Type B pancreatic cell (in vitro differentiated cells): ENCODE data around the gene RIMS1. TPM values are rescaled to one million over a fixed set of nuclear protein-coding genes. Genes with fewer than 3 reads are reported as not detected.
"Not testable (repeated sequence)": the region's sequence is repeated elsewhere in the genome, so short reads cannot be mapped to it uniquely, and the experiment has no call there.

Source experiments
- DNase-seq: peaks from one replicate; pipeline ENCODE4 v3.0.0; 2021; ENCODE audit warnings: mixed read lengths; ENCODE audit not compliant: unreplicated experiment; ENCODE audit errors: extremely low spot score
- H3K27ac Mint-ChIP-seq: 2 replicates; pipeline ENCODE4 v1.8.0; 2021; ENCODE audit warnings: mild to moderate bottlenecking, mixed read lengths
- H3K27me3 Mint-ChIP-seq: 2 replicates; pipeline ENCODE4 v1.8.0; 2021; ENCODE audit warnings: mixed read lengths
- H3K36me3 Mint-ChIP-seq: 2 replicates; pipeline ENCODE4 v1.8.0; 2021; ENCODE audit warnings: mixed read lengths
- H3K4me1 Mint-ChIP-seq: one replicate; pipeline ENCODE4 v1.8.0; 2021; ENCODE audit warnings: mixed read lengths; ENCODE audit not compliant: unreplicated experiment
- H3K4me3 Mint-ChIP-seq: 2 replicates; pipeline ENCODE4 v1.8.0; 2021; ENCODE audit warnings: mild to moderate bottlenecking, mixed read lengths
- H3K9me3 Mint-ChIP-seq: 2 replicates; pipeline ENCODE4 v1.8.0; 2021; ENCODE audit warnings: mixed read lengths
- CTCF ChIP-seq: fragments of 200-600 bp; sonication (generic); conservative IDR thresholded peaks from 2 replicates; pipeline ENCODE4 v1.5.0; 2021; ENCODE audit warnings: antibody characterized with exemption, mild to moderate bottlenecking
- total RNA-seq: library from RNA; stranded (reverse); gene quantifications from 2 replicates; pipeline ENCODE4 v1.2.1, GENCODE V29; 2021; ENCODE audit warnings: low replicate concordance

The RIMS1 gene
- total RNA-seq, 1 donor from 2014 or later = 5.9 TPM

- H3K36me3 Mint-ChIP-seq = no peaks in the 10 kb centered on the region
- H3K4me3 Mint-ChIP-seq = no peak overlapping the region
- no peak for DNase-seq
- TF ChIP-seq CTCF = no peak
- H3K27ac Mint-ChIP-seq = no peak overlapping the region
- no peaks in the 10 kb centered on the region for H3K9me3 Mint-ChIP-seq
- H3K4me1 Mint-ChIP-seq = no peaks in the 10 kb centered on the region
- H3K27me3 Mint-ChIP-seq = no peaks in the 10 kb centered on the region
These were observed 435.4 kb downstream of the RIMS1 start for GRCh38 chr6:72321788-72322187.

GRCh38 chr6:72322771-72323170 lies 436.4 kb downstream of the RIMS1 start:
- no peaks in the 10 kb centered on the region for H3K36me3 Mint-ChIP-seq
- H3K4me1 Mint-ChIP-seq = no peaks in the 10 kb centered on the region
- H3K9me3 Mint-ChIP-seq = no peaks in the 10 kb centered on the region
- no peak overlapping the region for H3K27ac Mint-ChIP-seq
- TF ChIP-seq CTCF = no peak
- H3K27me3 Mint-ChIP-seq = no peaks in the 10 kb centered on the region
- no peak overlapping the region for H3K4me3 Mint-ChIP-seq
- DNase-seq = no peak

GRCh38 chr6:72324591-72324990 lies 438.2 kb downstream of the RIMS1 start:
- no peak overlapping the region for H3K27ac Mint-ChIP-seq
- H3K36me3 Mint-ChIP-seq = no peaks in the 10 kb centered on the region
- H3K4me3 Mint-ChIP-seq = no peak overlapping the region
- H3K9me3 Mint-ChIP-seq = no peaks in the 10 kb centered on the region
- H3K27me3 Mint-ChIP-seq = no peaks in the 10 kb centered on the region
- TF ChIP-seq CTCF = no peak
- no peak for DNase-seq
- no peaks in the 10 kb centered on the region for H3K4me1 Mint-ChIP-seq

GRCh38 chr6:72328775-72329174 lies 442.4 kb downstream of the RIMS1 start:
- Mint-ChIP-seq H3K27me3 (no peaks in the 10 kb centered on the region), H3K36me3 (no peaks in the 10 kb centered on the region), H3K4me1 (no peaks in the 10 kb centered on the region), H3K27ac (no peak overlapping the region), H3K9me3 (no peaks in the 10 kb centered on the region), H3K4me3 (no peak overlapping the region)
- DNase-seq = no peak
- no peak for TF ChIP-seq CTCF

- not testable (repeated sequence) for H3K9me3 Mint-ChIP-seq, DNase-seq, H3K4me1 Mint-ChIP-seq, H3K27ac Mint-ChIP-seq, H3K4me3 Mint-ChIP-seq, H3K27me3 Mint-ChIP-seq, H3K36me3 Mint-ChIP-seq
These were observed 448.9 kb downstream of the RIMS1 start for GRCh38 chr6:72335203-72335602.

GRCh38 chr6:72348926-72349325 lies 462.6 kb downstream of the RIMS1 start:
- H3K4me3 Mint-ChIP-seq = no peak overlapping the region
- no peaks in the 10 kb centered on the region for H3K36me3 Mint-ChIP-seq
- no peak for DNase-seq
- H3K4me1 Mint-ChIP-seq = no peaks in the 10 kb centered on the region
- H3K27me3 Mint-ChIP-seq = no peaks in the 10 kb centered on the region
- H3K9me3 Mint-ChIP-seq = no peaks in the 10 kb centered on the region
- H3K27ac Mint-ChIP-seq = no peak overlapping the region
- TF ChIP-seq CTCF = no peak
